Measurements from ENCODE around the gene KLF1. TPM values are rescaled to one million over a fixed set of nuclear protein-coding genes. Genes with fewer than 3 reads are reported as not detected.
"Not testable (repeated sequence)": the region's sequence is repeated elsewhere in the genome, so short reads cannot be mapped to it uniquely, and the experiment has no call there.

KLF1 gene
- polyA plus RNA-seq, 2 of the 4 experiments (the other 2 are of a cell fraction) = not detected

- peak; percentile 97 to 99 for ATAC-seq
- Histone ChIP-seq H3K27ac (peak overlapping the region; percentile 20 to 70; a peak in 2 of 6 replicates), H3K4me2 (peak overlapping the region; percentile 75), H3K9me3 (no peaks in the 10 kb centered on the region), H3K4me1 (0 out of 3 replicates have a peak, but pooled peaks cover 3% of the 10 kb centered on the region), H3K4me3 (no peak overlapping the region)
- no peak for FAIRE-seq
- POLR2A ChIA-PET = no interaction called here
- peak; percentile 76 for DNase-seq (ENCODE audit: low read depth in 1 of 2, low spot score in 1 of 2)
- TF ChIP-seq SMC3 (IDR thresholded peaks at IDR 0.05) = peak; percentile 76
- no peak for TF ChIP-seq HDAC2 (IDR thresholded peaks at IDR 0.05)
- peak; percentile 75 to 85 for TF ChIP-seq RAD21 (conservative IDR thresholded peaks at IDR 0.05 in 1 of 2, IDR thresholded peaks at IDR 0.05 in 1 of 2)
- TF ChIP-seq ZFP36 (IDR thresholded peaks at IDR 0.05; ENCODE audit: borderline replicate concordance, partially characterized antibody) = no peak
- TF ChIP-seq FOSL2 (IDR thresholded peaks at IDR 0.05) = no peak
- TF ChIP-seq FOSL2 (CRISPR knock-in tag; IDR thresholded peaks at IDR 0.05) = peak; percentile 49
- TF ChIP-seq MAX (IDR thresholded peaks at IDR 0.05) = 0 out of 2 replicates have a peak, but pooled peaks have one; percentile 24
- peak; percentile 80 for TF ChIP-seq CTCF (IDR thresholded peaks at IDR 0.05)
- no peak for TF ChIP-seq PHF8 (IDR thresholded peaks at IDR 0.05; ENCODE audit: borderline replicate concordance, low read depth)
- CTCF ChIA-PET = interaction anchor here (0.5 to 6.7 kb wide), 60 partner anchors 9 to 1739 kb away, joined by 3 to 79 read pairs (median 5); partner anchors contain the start of genes GCDH, GET3, JUNB and MAST1
- WGBS (ENCODE audit: missing lambda C conversion rate) = 42% methylated on average over 28 of the region's 69 CpGs
Measured at GRCh38 chr19:12847159-12848139, 39.6 kb downstream of the KLF1 start.

GRCh38 chr19:12846613-12847012 is 40.4 kb downstream of the KLF1 start:
- POLR2A ChIA-PET; FAIRE-seq; H3K4me1 ChIP-seq; H3K4me3 ChIP-seq; DNase-seq (ENCODE audit: low read depth in 1 of 2, low spot score in 1 of 2); ATAC-seq; H3K9me3 ChIP-seq; H3K27ac ChIP-seq; H3K4me2 ChIP-seq: not testable (repeated sequence)
- 90% methylated on average over 7 of the region's 7 CpGs for WGBS (ENCODE audit: missing lambda C conversion rate)
- CTCF ChIA-PET = interaction anchor here (0.6 to 6.7 kb wide), 30 partner anchors 8 to 363 kb away, joined by 3 to 79 read pairs (median 6); partner anchors contain the start of genes GCDH, MAST1, RNASEH2A and RTBDN

- H3K4me3 ChIP-seq = no peak overlapping the region
- 0 out of 3 replicates have a peak, but pooled peaks cover 3% of the 10 kb centered on the region for H3K4me1 ChIP-seq
- FAIRE-seq (no peak), DNase-seq (ENCODE audit: low read depth in 1 of 2, low spot score in 1 of 2) (no peak), ATAC-seq (no peak)
- WGBS (ENCODE audit: missing lambda C conversion rate) = 80% methylated on average over 3 of the region's 3 CpGs
- no peaks in the 10 kb centered on the region for H3K9me3 ChIP-seq
- no peak overlapping the region for H3K27ac ChIP-seq
- H3K4me2 ChIP-seq = no peak overlapping the region
- ChIA-PET CTCF (interaction anchor here (6.7 kb wide), 1 partner anchor 79 kb away, joined by 79 read pairs; no protein-coding TSS in a partner anchor), POLR2A (no interaction called here)
- no peak for TF ChIP-seq HES2 (IDR thresholded peaks at IDR 0.05)
- TF ChIP-seq ZFP36 (IDR thresholded peaks at IDR 0.05; ENCODE audit: borderline replicate concordance, partially characterized antibody) = peak; percentile 84
- TF ChIP-seq SREBF2 (IDR thresholded peaks at IDR 0.05) = no peak
Measured at GRCh38 chr19:12843999-12844732, 42.8 kb downstream of the KLF1 start.

GRCh38 chr19:12843328-12843727 is 43.7 kb downstream of the KLF1 start:
- POLR2A ChIA-PET = no interaction called here
- CTCF ChIA-PET = no interaction called here
- no peaks in the 10 kb centered on the region for H3K9me3 ChIP-seq
- H3K4me3 ChIP-seq = no peak overlapping the region
- no peak overlapping the region for H3K27ac ChIP-seq
- 0 out of 3 replicates have a peak, but pooled peaks cover 7% of the 10 kb centered on the region for H3K4me1 ChIP-seq
- FAIRE-seq = no peak
- 83% methylated on average over 3 of the region's 11 CpGs for WGBS (ENCODE audit: missing lambda C conversion rate)
- no peak overlapping the region for H3K4me2 ChIP-seq
- TF ChIP-seq RNF2 (IDR thresholded peaks at IDR 0.05; ENCODE audit: borderline replicate concordance, low read depth) = no peak
- no peak for TF ChIP-seq ZFP36 (IDR thresholded peaks at IDR 0.05; ENCODE audit: borderline replicate concordance, partially characterized antibody)
- no peak for TF ChIP-seq HDAC2 (IDR thresholded peaks at IDR 0.05)
- no peak for TF ChIP-seq POLR2AphosphoS2 (conservative IDR thresholded peaks at IDR 0.05; ENCODE audit: low read length)
- no peak for TF ChIP-seq RFX5 (IDR thresholded peaks at IDR 0.05)
- TF ChIP-seq SMC3 (IDR thresholded peaks at IDR 0.05) = no peak
- no peak for TF ChIP-seq MAX (IDR thresholded peaks at IDR 0.05)
- no peak for TF ChIP-seq HOXA7 (CRISPR knock-in tag; IDR thresholded peaks at IDR 0.05)
- no peak for TF ChIP-seq EHF (CRISPR knock-in tag; IDR thresholded peaks at IDR 0.05)
- TF ChIP-seq TP53 (CRISPR knock-in tag; IDR thresholded peaks at IDR 0.05) = no peak
- no peak for TF ChIP-seq SREBF2 (IDR thresholded peaks at IDR 0.05)
- no peak for DNase-seq (ENCODE audit: low read depth in 1 of 2, low spot score in 1 of 2)
- ATAC-seq = no peak
